ENCODE measurements around the gene TK1. TPM values are rescaled to one million over a fixed set of nuclear protein-coding genes. Genes with fewer than 3 reads are reported as not detected.

TK1 gene
- total RNA-seq, 6 experiments from 2014 or later: 75.8 to 145 (median 136) TPM

DNA sequence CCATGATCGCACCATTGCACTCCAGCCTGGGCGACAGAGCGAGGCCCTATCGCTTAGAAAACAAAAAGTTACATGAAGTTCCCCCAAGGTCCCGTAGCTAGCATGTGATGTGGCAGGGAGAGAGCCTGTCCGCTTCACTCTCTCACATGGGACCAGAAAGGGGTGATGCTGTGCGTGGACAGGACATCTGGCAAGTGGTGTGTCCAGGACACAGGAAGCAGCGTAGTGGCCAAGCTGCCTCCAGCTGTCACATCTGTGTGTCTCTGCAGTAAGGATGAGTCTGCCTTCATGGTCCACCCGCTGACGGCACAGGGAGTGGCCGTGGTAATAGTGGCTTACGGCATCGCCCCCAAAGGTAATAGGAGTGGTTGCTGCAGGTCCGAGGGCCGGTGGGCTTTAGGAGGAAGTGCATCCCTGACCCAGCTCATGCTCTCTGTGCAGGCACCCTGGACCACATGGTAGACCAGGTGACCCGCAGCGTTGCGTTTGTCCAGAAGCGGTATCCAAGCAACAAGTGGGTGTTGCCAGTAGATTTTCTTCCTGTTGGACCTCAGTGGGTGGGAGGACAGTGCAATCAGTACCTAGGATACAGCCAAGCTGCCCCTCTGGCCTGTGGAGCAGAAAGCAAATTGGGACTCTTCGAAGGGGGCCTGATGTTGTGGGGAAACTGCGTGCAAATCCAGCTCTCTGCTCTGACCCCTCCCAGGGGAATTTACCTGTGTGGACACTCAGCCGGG is 17.7 kb upstream of the TK1 start:
- H3K4me1 Mint-ChIP-seq (ENCODE audit: low read depth): no peaks in the 10 kb centered on the region
- H3K27ac Mint-ChIP-seq: no peak overlapping the region
- no peaks in the 10 kb centered on the region for H3K9me3 Mint-ChIP-seq
- no peak overlapping the region for H3K4me3 Mint-ChIP-seq
- TF ChIP-seq CTCF (IDR thresholded peaks at IDR 0.05): no peak
- DNase-seq: no peak
- H3K36me3 Mint-ChIP-seq (ENCODE audit: low read depth): peaks cover 5% of the 10 kb centered on the region
- peaks cover 2% of the 10 kb centered on the region; the same call in 1 of the 2 replicates for H3K27me3 Mint-ChIP-seq (ENCODE audit: insufficient read depth)

DNA sequence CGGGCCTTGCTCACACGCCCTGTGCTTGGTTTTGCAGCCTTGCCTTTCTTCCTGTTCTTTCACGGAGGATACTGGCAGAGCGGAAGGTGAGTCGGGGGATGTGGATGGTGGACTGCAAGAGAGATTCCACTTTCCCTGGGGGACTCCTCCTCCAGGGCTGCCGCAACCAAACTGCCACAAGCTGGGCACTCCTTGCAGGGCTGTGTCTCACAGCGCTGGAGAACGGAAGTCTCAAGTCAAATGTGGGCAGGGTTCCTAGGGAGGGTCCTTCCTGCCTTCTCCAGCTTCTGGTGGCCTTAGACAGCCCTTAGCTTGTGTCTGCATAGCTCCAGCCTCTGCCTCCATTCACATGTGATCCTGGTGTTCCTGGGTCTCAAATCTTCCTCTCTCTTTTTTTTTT is 15.8 kb upstream of the TK1 start:
- Mint-ChIP-seq H3K4me1 (ENCODE audit: low read depth) (peaks cover 5% of the 10 kb centered on the region), H3K4me3 (no peak overlapping the region), H3K27me3 (ENCODE audit: insufficient read depth) (0 out of 2 replicates have a peak, but pooled peaks cover 2% of the 10 kb centered on the region)

DNA sequence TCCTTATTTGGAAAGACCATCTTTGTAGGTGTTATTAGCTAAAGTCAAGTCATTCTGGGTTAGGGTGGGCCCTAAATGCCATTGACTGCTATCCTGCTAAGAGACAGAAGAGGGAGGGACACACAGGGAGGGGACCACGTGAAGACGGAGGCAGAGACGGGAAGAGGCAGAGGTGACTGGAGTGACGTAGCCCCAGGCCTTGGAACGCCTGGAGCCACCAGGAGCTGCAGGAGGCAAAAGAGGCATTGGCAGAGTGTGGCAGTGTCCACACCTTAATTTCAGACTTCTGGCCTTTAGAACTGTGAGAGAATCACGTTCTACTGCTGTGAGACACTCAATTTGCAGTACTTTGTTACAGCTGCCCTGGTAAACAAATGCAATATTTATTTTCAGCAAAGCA is 13.6 kb upstream of the TK1 start:
- Mint-ChIP-seq H3K36me3 (ENCODE audit: low read depth) (peaks cover 10% of the 10 kb centered on the region), H3K4me1 (ENCODE audit: low read depth) (peaks cover 5% of the 10 kb centered on the region), H3K27me3 (ENCODE audit: insufficient read depth) (0 out of 2 replicates have a peak, but pooled peaks cover 2% of the 10 kb centered on the region), H3K4me3 (no peak overlapping the region), H3K9me3 (no peaks in the 10 kb centered on the region), H3K27ac (no peak overlapping the region)
- no peak for TF ChIP-seq CTCF (IDR thresholded peaks at IDR 0.05)
- DNase-seq: no peak

More for the DNA sequence above, 15.8 kb upstream of the TK1 start:
- Mint-ChIP-seq H3K9me3 (no peaks in the 10 kb centered on the region), H3K36me3 (ENCODE audit: low read depth) (peaks cover 5% of the 10 kb centered on the region), H3K27ac (no peak overlapping the region)
- no peak for TF ChIP-seq CTCF (IDR thresholded peaks at IDR 0.05)
- DNase-seq: no peak

- 0 out of 2 replicates have a peak, but pooled peaks cover 5% of the 10 kb centered on the region for H3K36me3 Mint-ChIP-seq (ENCODE audit: low read depth)
- no peaks in the 10 kb centered on the region for H3K9me3 Mint-ChIP-seq
- TF ChIP-seq CTCF (IDR thresholded peaks at IDR 0.05): no peak
- H3K27me3 Mint-ChIP-seq (ENCODE audit: insufficient read depth): 0 out of 2 replicates have a peak, but pooled peaks cover 2% of the 10 kb centered on the region
- no peak overlapping the region for H3K4me3 Mint-ChIP-seq
- DNase-seq: no peak
- H3K4me1 Mint-ChIP-seq (ENCODE audit: low read depth): peaks cover 5% of the 10 kb centered on the region
- H3K27ac Mint-ChIP-seq: no peak overlapping the region
These were observed 10.4 kb upstream of the TK1 start for GRCh38 chr17:78197147-78197832.

- Mint-ChIP-seq H3K36me3 (ENCODE audit: low read depth) (0 out of 2 replicates have a peak, but pooled peaks cover 5% of the 10 kb centered on the region), H3K4me3 (no peak overlapping the region), H3K9me3 (no peaks in the 10 kb centered on the region), H3K27me3 (ENCODE audit: insufficient read depth) (0 out of 2 replicates have a peak, but pooled peaks cover 2% of the 10 kb centered on the region), H3K27ac (no peak overlapping the region), H3K4me1 (ENCODE audit: low read depth) (peaks cover 5% of the 10 kb centered on the region)
- TF ChIP-seq CTCF (IDR thresholded peaks at IDR 0.05): no peak
- no peak for DNase-seq
These were observed 9.9 kb upstream of the TK1 start for GRCh38 chr17:78196716-78197115.

All from HFFc6 (cell line).